ENCODE results near the gene PCDHB7.
"Not testable (repeated sequence)": the region's sequence is repeated elsewhere in the genome, so short reads cannot be mapped to it uniquely, and the experiment has no call there.

PCDHB7 gene

DNA sequence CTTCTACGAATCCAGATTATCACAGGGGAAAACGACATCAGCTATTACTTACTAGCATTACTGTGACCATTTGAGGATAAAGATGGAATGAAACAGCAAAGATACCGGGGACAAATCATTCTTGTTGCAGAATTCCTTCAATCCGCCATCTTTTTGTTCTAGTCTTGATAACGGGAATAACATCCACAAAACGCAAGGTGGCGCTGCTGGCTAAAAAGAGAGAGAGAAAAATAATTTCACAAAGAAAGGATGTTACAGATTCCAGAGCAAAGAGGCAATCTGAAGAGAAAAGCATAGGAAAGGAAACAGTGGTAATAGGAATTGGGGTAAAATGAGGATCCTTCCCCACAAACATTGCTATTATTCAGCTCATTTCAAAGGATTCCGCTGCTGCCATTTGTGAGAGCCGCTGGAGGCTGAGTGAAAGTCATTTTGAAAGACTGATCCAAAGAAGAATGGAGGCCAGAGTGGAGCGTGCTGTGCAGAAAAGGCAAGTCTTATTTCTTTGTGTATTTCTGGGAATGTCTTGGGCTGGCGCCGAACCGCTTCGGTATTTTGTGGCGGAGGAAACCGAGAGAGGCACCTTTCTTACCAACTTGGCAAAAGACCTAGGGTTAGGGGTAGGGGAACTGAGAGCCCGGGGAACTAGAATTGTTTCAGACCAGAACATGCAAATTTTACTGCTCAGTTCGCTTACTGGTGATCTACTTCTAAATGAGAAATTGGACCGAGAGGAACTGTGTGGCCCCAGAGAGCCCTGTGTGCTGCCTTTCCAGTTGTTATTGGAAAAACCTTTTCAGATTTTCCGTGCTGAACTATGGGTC lies at the start of gene PCDHB7:
Gene PCDHB7 (plus strand): TSS at position 264 of the 824 bp plus-strand sequence. CDS start 192 bp downstream, at position 456.
- DNase-seq (ENCODE audit: low read depth, low spot score): peak; percentile 33

DNA sequence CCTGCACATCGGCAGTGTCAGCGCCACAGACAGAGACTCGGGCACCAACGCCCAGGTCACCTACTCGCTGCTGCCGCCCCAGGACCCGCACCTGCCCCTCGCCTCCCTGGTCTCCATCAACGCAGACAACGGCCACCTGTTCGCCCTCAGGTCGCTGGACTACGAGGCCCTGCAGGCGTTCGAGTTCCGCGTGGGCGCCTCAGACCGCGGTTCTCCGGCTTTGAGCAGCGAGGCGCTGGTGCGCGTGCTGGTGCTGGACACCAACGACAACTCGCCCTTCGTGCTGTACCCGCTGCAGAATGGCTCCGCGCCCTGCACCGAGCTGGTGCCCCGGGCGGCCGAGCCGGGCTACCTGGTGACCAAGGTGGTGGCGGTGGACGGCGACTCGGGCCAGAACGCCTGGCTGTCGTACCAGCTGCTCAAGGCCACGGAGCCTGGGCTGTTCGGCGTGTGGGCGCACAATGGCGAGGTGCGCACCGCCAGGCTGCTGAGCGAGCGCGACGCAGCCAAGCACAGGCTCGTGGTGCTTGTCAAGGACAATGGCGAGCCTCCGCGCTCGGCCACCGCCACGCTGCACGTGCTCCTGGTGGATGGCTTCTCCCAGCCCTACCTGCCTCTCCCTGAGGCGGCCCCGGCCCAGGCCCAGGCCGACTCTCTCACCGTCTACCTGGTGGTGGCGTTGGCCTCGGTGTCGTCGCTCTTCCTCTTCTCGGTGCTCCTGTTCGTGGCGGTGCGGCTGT lies 48.9 kb upstream of the PCDHB7 start:
- not testable (repeated sequence) for DNase-seq (ENCODE audit: low read depth, low spot score)

DNA sequence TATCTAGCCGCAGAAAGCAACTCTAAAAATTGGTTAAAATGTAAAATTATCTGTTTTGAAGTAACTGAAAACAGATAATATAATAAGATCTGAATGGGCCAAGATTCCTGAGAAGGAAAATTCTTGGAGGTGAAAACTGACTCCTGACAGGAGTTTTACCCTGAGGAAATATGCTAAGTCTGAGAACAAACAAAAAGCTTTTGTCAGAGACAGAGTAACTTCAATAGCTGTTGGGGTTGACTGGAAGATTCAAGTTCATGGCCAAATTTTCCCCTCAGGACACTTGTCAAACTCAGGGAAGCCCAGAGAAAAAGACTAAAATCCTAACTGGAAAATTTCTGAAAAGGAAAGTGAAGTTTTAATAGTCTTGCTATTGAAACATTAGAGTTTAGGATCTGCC lies 45.1 kb upstream of the PCDHB7 start:
- DNase-seq (ENCODE audit: low read depth, low spot score): no peak

DNA sequence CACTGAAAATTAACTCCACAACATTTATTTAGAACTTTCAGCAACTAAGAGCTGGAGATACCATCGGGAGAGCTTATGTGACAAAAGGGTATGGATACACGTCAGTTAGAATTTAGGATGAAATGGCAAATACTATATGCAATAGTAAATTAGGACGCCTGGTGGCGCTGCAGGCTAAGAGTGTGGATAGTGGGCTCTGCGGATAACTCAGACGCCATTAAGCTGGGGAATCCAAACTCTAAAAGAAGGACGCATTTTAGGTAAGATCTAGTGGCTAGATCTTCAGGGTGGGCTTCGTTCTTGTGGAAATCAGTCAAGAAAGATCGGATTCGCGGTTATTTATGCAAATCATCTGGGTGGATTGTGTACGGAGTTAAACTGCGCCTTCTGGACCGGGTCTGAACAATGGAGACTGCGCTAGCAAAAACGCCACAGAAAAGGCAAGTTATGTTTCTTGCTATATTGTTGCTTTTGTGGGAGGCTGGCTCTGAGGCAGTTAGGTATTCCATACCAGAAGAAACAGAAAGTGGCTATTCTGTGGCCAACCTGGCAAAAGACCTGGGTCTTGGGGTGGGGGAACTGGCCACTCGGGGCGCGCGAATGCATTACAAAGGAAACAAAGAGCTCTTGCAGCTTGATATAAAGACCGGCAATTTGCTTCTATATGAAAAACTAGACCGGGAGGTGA lies 37.3 kb upstream of the PCDHB7 start, which contains the start of gene PCDHB5:
Gene PCDHB5 (plus strand): TSS at position 177 of the 688 bp plus-strand sequence. CDS start 229 bp downstream, at position 406.
- peak; percentile 48 for DNase-seq (ENCODE audit: low read depth, low spot score)

DNA sequence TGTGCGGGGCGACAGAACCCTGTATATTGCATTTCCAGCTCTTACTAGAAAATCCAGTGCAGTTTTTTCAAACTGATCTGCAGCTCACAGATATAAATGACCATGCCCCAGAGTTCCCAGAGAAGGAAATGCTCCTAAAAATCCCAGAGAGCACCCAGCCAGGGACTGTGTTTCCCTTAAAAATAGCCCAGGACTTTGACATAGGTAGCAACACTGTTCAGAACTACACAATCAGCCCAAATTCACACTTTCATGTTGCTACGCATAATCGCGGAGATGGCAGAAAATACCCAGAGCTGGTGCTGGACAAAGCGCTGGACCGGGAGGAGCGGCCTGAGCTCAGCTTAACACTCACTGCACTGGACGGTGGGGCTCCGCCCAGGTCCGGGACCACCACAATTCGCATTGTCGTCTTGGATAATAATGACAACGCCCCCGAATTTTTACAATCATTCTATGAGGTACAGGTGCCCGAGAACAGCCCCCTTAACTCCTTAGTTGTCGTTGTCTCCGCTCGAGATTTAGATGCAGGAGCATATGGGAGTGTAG lies 36.7 kb upstream of the PCDHB7 start:
- no peak for DNase-seq (ENCODE audit: low read depth, low spot score)

DNA sequence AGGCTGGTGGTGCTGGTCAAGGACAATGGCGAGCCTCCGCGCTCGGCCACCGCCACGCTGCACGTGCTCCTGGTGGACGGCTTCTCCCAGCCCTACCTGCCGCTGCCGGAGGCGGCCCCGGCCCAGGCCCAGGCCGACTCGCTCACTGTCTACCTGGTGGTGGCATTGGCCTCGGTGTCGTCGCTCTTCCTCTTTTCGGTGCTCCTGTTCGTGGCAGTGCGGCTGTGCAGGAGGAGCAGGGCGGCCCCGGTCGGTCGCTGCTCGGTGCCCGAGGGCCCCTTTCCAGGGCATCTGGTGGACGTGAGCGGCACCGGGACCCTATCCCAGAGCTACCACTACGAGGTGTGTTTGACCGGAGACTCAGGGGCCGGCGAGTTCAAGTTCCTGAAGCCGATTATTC lies 35.1 kb upstream of the PCDHB7 start:
- DNase-seq (ENCODE audit: low read depth, low spot score): not testable (repeated sequence)

DNA sequence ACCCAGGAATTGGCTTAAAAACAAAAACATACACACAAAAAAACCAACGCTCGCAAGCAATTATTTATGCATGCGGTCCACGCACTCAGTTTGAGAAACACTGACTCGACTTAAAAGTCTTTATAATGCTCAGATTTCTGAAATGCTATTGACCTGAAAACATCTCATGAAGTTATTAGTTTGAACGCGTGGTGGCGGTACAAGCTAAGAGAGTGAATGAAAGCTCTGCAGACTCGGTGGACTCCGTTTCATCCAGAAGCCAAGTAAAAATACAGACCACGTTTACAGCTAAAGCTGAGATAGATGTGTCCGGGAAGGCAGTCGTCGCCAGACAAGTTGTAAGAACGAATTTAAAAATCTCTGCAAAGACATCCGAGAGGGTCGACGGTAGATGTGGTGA lies 22.6 kb upstream of the PCDHB7 start, which contains the start of gene PCDHB6:
Gene PCDHB6 (plus strand): TSS at position 246 of the 400 bp plus-strand sequence. CDS start 201 bp downstream, outside the sequence.
- peak; percentile 4 for DNase-seq (ENCODE audit: low read depth, low spot score)

DNA sequence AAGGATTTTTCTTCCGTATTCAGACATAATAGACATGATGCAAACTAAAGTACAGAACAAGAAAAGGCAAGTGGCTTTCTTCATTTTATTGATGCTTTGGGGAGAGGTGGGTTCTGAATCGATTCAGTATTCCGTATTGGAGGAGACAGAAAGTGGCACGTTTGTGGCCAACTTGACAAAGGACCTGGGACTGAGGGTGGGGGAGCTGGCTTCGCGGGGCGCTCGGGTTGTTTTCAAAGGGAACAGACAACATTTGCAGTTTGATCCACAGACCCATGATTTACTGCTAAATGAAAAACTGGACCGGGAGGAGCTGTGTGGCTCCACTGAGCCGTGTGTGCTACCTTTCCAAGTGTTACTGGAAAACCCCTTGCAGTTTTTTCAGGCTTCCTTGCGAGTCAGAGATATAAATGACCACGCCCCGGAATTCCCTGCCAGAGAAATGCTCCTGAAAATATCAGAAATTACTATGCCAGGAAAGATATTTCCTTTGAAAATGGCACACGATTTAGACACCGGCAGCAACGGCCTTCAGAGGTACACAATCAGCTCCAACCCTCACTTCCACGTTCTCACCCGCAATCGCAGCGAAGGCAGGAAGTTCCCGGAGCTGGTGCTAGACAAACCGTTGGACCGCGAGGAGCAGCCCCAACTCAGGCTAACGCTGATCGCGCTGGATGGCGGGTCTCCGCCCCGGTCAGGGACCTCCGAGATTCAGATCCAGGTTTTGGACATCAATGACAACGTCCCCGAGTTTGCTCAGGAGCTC lies 22.0 kb upstream of the PCDHB7 start:
- DNase-seq (ENCODE audit: low read depth, low spot score): no peak

DNA sequence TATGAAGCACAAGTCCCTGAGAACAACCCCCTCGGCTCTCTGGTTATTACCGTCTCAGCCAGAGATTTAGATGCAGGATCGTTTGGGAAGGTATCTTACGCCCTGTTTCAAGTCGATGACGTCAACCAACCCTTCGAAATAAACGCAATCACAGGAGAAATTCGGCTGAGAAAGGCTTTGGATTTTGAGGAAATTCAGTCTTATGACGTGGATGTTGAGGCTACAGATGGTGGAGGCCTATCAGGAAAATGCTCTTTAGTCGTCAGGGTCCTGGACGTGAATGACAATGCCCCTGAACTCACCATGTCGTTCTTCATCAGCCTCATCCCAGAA lies 21.5 kb upstream of the PCDHB7 start:
- no peak for DNase-seq (ENCODE audit: low read depth, low spot score)

DNA sequence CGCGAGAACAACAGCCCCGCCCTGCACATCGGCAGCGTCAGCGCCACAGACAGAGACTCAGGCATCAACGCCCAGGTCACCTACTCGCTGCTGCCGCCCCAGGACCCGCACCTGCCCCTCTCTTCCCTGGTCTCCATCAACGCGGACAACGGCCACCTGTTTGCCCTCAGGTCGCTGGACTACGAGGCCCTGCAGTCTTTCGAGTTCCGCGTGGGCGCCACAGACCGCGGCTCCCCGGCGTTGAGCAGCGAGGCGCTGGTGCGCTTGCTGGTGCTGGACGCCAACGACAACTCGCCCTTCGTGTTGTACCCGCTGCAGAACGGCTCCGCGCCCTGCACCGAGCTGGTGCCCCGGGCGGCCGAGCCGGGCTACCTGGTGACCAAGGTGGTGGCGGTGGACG lies 20.8 kb upstream of the PCDHB7 start:
- DNase-seq (ENCODE audit: low read depth, low spot score): not testable (repeated sequence)

DNA sequence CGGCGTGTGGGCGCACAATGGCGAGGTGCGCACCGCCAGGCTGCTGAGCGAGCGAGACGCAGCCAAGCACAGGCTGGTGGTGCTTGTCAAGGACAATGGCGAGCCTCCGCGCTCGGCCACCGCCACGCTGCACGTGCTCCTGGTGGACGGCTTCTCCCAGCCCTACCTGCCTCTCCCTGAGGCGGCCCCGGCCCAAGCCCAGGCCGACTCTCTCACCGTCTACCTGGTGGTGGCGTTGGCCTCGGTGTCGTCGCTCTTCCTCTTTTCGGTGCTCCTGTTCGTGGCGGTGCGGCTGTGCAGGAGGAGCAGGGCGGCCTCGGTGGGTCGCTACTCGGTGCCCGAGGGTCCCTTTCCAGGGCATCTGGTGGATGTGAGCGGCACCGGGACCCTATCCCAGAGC lies 20.3 kb upstream of the PCDHB7 start:
- DNase-seq (ENCODE audit: low read depth, low spot score): not testable (repeated sequence)

DNA sequence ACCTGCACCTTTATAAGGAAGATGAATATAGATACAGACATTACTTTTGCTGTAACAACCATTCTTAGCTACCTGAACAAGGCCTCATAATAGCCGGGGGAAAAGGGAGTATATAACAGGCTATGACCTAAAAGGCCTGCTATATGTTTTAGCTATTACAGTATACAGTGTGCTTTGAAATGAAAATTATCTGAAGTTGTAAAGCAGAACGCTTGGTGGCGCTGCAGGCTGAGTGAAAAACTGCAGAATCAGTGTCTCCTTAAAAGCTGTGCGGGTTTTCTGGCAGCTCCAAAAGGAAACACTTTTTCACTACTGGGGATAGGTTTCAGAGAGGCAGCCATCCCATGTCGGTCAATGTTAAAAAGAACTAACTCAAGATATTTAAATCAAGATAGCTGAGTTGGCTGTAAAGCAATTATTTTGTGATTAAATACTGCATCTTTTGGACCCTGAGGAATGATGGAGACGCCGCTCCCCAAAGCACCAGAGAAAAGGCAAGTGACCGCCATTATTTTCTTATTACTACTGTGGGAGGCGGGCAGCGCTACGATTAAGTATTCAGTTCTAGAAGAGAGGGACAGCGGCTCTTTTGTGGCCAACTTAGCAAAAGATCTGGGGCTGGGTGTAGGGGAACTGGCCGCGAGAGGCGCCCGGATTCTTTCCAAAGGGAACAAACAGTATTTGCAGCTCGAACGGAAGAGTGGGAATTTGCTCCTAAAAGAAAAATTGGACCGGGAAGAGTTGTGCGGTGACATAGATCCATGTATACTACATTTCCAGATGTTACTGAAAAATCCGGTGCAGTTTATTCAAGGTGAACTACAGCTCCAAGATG lies 16.7 kb upstream of the PCDHB7 start:
- no peak for DNase-seq (ENCODE audit: low read depth, low spot score)

DNA sequence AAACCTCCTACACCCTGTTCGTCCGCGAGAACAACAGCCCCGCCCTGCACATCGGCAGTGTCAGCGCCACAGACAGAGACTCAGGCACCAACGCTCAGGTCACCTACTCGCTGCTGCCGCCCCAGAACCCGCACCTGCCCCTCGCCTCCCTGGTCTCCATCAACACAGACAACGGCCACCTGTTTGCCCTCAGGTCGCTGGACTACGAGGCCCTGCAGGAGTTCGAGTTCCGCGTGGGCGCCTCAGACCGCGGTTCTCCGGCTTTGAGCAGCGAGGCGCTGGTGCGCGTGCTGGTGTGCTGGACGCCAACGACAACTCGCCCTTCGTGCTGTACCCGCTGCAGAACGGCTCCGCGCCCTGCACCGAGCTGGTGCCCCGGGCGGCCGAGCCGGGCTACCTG lies 15.1 kb upstream of the PCDHB7 start:
- not testable (repeated sequence) for DNase-seq (ENCODE audit: low read depth, low spot score)

DNA sequence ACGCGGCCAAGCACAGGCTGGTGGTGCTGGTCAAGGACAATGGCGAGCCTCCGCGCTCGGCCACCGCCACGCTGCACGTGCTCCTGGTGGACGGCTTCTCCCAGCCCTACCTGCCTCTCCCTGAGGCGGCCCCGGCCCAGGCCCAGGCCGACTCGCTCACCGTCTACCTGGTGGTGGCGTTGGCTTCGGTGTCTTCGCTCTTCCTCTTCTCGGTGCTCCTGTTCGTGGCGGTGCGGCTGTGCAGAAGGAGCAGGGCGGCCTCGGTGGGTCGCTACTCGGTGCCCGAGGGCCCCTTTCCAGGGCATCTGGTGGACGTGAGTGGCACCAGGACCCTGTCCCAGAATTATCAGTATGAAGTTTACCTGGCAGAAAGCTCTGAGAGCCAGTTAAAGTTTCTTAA lies 14.5 kb upstream of the PCDHB7 start:
- not testable (repeated sequence) for DNase-seq (ENCODE audit: low read depth, low spot score)

DNA sequence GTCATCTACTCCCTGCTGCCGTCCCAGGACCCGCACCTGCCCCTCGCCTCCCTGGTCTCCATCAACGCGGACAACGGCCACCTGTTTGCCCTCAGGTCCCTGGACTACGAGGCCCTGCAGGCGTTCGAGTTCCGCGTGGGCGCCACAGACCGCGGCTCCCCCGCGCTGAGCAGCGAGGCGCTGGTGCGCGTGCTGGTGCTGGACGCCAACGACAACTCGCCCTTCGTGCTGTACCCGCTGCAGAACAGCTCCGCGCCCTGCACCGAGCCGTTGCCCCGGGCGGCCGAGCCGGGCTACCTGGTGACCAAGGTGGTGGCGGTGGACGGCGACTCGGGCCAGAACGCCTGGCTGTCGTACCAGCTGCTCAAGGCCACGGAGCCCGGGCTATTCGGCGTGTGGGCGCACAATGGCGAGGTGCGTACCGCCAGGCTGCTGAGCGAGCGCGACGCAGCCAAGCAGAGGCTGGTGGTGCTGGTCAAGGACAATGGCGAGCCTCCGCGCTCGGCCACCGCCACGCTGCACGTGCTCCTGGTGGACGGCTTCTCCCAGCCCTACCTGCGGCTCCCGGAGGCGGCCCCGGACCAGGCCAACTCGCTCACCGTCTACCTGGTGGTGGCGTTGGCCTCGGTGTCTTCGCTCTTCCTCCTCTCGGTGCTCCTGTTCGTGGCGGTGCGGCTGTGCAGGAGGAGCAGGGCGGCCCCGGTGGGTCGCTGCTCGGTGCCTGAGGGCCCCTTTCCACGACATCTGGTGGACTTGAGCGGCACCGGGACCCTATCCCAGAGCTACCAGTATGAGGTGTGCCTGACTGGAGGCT lies 2.1 kb downstream of the PCDHB7 start:
- not testable (repeated sequence) for DNase-seq (ENCODE audit: low read depth, low spot score)

DNA sequence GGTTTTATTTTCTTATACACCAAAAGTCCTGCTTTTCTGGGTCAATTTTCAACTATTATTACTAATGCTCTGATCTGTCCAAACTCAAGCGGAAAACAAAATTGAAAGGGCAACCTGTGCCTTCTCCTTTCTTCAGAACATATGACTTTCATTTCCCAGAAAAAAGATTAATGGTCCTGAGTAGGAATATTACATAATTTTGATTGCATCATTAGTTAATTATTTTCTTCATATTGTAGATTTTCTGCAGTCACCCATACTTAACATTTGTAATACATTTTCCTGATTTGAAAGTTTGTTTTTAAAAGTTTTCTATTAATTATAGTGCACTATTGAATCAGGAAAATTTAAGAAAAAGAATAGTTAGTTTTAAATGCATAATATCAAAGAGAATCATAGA lies 3.5 kb downstream of the PCDHB7 start:
- no peak for DNase-seq (ENCODE audit: low read depth, low spot score)

DNA sequence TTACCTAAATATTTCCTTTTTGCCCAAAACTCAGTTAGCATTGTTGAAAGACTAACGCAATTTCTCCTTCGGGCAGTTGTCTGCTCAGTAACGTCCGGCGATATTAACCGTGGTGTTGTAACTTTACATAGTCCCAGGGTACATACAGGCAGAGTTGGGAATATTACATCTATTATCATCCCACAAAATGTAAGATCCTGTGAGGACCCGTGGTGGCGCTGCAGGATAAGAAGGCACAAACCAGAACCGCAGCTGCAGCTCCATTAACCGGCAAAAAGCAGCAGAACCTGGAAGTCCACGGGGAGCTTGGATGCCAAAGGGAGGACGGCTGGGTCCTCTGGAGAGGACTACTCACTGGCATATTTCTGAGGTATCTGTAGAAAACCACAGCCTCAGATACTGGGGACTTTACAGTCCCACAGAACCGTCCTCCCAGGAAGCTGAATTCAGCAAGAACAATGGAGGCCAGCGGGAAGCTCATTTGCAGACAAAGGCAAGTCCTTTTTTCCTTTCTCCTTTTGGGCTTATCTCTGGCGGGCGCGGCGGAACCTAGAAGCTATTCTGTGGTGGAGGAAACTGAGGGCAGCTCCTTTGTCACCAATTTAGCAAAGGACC lies 5.2 kb downstream of the PCDHB7 start, which contains the start of gene PCDHB8:
Gene PCDHB8 (plus strand): TSS at position 214 of the 615 bp plus-strand sequence. CDS start 245 bp downstream, at position 459.
- DNase-seq (ENCODE audit: low read depth, low spot score): not testable (repeated sequence)

DNA sequence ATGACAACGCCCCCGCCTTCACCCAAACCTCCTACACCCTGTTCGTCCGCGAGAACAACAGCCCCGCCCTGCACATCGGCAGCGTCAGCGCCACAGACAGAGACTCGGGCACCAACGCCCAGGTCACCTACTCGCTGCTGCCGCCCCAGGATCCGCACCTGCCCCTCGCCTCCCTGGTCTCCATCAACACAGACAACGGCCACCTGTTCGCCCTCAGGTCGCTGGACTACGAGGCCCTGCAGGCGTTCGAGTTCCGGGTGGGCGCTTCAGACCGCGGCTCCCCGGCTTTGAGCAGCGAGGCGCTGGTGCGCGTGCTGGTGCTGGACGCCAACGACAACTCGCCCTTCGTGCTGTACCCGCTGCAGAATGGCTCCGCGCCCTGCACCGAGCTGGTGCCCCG lies 6.9 kb downstream of the PCDHB7 start:
- DNase-seq (ENCODE audit: low read depth, low spot score): not testable (repeated sequence)

DNA sequence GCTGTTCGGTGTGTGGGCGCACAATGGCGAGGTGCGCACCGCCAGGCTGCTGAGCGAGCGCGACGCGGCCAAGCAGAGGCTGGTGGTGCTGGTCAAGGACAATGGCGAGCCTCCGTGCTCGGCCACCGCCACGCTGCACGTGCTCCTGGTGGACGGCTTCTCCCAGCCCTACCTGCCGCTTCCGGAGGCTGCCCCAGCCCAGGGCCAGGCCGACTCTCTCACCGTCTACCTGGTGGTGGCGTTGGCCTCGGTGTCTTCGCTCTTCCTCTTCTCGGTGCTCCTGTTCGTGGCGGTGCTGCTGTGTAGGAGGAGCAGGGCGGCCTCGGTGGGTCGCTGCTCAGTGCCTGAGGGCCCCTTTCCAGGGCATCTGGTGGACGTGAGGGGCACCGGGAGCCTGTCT lies 7.4 kb downstream of the PCDHB7 start:
- DNase-seq (ENCODE audit: low read depth, low spot score): not testable (repeated sequence)

All from astrocyte of the hippocampus (primary cell).